Measurements from ENCODE around the gene MAP2. TPM values are rescaled to one million over a fixed set of nuclear protein-coding genes. Genes with fewer than 3 reads are reported as not detected.

The MAP2 gene, protein sequence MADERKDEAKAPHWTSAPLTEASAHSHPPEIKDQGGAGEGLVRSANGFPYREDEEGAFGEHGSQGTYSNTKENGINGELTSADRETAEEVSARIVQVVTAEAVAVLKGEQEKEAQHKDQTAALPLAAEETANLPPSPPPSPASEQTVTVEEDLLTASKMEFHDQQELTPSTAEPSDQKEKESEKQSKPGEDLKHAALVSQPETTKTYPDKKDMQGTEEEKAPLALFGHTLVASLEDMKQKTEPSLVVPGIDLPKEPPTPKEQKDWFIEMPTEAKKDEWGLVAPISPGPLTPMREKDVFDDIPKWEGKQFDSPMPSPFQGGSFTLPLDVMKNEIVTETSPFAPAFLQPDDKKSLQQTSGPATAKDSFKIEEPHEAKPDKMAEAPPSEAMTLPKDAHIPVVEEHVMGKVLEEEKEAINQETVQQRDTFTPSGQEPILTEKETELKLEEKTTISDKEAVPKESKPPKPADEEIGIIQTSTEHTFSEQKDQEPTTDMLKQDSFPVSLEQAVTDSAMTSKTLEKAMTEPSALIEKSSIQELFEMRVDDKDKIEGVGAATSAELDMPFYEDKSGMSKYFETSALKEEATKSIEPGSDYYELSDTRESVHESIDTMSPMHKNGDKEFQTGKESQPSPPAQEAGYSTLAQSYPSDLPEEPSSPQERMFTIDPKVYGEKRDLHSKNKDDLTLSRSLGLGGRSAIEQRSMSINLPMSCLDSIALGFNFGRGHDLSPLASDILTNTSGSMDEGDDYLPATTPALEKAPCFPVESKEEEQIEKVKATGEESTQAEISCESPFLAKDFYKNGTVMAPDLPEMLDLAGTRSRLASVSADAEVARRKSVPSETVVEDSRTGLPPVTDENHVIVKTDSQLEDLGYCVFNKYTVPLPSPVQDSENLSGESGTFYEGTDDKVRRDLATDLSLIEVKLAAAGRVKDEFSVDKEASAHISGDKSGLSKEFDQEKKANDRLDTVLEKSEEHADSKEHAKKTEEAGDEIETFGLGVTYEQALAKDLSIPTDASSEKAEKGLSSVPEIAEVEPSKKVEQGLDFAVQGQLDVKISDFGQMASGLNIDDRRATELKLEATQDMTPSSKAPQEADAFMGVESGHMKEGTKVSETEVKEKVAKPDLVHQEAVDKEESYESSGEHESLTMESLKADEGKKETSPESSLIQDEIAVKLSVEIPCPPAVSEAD (N-terminal part only)
- 6.4 TPM for total RNA-seq

DNA sequence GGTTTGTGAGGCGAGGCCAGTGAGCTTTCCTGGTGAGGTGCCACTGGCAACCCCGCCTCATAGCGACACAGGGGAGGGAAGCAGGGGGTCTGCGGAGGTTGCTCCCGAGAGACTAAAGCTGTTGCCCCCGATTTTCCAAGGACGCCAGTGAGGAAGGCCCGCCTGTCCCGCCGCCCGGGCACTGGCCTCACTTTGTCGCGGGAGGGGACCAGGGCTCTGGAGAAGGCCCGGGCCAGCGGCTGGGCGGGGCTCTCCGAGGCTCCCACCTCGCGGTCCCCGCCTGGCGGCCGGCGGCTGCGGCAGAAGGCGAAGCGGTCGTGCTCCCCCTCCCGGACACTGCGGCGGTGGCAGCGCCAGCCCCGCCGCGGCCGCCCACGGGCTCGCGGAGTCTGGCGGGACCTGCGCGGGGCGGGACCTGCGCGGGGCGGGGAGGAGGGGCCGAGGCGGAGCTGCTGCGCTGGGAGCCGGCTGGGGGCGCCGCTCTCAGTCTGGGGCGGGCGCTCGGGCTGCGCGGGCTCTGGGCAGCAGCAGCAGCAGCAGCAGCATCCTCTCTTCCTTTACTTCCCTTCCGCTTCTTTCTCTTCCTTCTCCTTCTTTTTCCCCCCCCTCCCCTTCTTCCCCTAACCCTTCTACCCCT lies at the start of gene MAP2:
TSS of gene MAP2 (plus strand) at position 486 of the 637 bp plus-strand sequence. CDS start 229,124 bp downstream, outside the sequence.
- peak; percentile 96 for ATAC-seq

DNA sequence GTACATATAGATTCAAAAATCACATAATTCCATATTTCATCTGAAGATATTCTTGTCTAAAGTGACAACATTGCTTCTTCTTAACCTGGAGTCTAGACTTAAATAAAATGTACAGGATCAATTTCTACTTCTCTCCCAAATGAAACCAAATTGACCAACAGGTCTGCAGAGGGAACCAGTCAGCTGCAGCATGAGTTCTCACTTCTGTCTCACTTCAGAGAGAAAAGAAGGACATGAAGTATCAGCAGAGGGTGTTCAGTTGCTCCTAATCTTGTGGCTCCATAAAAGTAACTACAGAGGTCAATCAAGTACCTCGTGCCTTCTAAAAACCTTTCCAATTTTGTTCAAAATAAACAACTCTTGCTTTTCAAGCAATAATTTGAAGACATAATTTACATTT lies 47.2 kb upstream of the MAP2 start:
- ATAC-seq, result no peak

DNA sequence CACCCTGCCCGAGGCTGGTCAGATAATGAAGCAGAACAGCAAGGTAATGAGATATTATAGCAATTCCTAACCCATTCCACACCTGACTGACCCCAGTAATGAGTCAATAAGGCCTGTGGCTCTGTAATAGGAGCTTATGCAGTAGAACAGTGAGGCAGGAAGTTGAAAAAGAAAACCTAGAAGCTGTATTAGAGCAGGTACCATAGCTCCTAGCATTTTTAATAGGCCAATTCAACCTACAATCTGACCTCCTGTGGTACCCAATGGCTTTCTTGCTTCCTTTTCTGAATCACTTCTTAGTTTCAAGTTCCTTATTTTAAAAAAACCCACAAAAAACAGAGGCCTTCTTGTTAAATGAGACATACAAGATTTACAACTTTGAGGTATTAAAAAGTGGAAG lies 43.6 kb upstream of the MAP2 start:
- peak; percentile 51 for ATAC-seq

DNA sequence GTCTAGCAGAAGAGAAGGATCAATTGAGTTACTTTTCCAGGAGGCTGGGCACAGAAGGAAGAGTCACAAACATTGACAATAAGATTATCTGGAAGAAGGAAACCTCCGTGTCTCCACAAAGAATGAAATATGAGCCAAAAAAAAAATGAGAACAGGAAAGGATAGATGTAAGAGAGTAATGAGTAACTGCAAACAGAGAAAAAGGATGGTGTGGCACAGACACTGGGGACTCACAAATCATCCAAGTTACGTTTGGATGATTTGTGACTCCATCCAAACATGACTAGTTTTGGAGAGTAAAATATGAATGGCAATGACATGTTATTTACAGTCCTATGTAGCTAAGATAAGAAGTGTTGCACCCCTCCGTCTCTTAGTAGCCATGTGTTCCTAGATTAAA lies 42.8 kb upstream of the MAP2 start:
- no peak for ATAC-seq

DNA sequence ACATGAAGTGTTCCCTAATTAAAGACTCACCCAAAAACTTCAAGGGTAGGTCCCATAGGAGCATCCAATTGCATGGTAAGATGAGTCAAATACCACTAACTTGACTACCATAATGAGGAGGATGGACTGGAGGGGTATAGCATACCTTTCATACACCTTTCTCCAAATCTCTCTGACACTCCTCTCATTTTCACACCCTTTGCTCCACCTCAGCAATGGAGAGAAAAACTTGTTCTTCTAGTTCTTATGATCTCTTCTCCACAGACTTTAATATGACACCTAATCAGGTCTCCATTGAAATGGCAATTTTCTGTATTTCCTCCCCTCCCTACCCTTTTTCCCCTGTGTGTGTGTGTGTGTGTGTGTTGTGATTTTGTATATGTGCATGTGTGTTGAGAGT lies 41.1 kb upstream of the MAP2 start:
- peak; percentile 93 for ATAC-seq

DNA sequence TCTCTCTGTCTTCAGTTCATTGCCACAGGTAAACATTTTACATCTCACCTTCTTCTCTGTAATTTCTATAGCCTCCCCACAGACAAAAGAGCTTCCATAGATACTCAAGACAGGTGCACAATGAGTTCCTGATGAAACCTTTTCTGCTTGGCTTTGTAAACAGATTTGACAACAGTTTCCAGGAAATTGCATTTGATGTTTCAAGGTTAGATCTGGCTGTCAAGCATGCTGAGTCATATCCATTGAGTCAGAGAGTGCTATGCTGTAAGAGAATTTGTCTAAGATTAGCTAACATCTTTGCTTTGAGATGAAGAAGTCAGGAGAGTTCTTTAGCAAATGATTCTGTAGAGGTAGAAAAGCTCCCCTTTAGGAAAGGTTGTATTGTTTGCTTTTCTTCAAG lies 40.6 kb upstream of the MAP2 start:
- peak; percentile 89 for ATAC-seq

DNA sequence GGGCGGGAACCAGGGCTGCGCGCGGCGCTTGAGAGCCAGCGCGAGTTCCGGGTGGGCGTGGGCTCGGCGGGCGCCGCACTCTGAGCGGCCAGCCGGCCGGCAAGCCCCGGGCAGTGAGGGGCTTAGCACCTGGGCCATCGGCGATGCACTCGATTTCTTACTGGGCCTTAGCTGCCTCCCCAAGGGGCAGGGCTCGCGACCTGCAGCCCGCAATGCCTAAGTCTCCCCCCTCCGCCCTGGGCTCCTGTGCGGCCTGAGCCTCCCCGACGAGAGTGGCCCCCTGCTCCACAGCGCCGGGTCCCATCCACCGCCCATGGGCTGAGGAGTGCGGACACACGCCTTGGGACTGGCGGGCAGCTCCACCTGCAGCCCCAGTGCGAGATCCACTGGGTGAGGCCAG lies 36.5 kb upstream of the MAP2 start:
- ATAC-seq, result no peak

DNA sequence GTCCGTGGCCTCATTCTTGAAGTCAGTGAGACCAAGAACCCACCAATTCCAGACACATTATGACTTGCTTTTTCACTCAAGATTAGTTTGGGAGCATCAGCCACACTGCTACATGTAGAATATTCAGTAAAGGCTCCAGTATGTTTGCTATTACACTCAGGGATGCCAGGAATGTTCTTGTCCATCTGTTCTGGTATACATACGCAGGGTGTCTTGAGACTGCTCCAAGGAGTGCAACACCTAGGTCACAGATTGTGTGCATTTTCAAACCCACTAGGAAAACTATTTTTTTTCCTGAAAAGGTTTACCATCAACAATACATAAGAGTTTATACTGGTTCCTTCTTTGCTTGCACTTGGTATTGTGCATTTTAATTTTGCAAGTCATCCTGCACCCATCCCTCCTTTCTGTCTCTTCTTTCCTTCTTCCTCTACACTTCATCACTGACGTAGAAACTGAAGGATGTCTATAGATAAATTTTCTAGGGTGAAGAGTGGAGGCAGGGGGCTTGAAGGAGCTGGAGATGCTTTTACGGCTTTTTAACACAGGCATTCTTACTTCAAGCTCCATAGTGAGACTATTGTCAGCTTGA lies 35.3 kb upstream of the MAP2 start:
- no peak for ATAC-seq

DNA sequence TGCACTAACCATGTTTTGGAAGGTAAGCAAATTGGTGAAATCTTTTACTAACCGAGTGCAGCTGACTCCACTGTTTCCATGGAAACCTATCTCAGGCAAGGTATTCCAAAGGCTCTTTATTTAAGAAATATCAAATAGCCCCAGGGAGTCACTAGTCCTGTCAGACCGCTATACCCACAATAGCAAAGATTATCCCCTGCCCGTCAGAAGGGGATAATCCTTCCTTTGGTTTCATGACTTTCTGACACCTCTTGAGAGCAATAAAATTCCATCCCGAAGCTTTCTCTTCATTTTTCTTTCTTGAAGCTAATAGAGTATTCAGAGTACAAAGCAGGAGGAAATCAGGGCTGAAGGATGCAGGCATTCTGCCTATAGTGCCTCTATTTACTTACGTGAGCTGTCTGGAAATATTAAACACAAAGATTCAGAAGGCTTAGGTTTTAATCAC lies 34.7 kb upstream of the MAP2 start:
- peak; percentile 64 for ATAC-seq

DNA sequence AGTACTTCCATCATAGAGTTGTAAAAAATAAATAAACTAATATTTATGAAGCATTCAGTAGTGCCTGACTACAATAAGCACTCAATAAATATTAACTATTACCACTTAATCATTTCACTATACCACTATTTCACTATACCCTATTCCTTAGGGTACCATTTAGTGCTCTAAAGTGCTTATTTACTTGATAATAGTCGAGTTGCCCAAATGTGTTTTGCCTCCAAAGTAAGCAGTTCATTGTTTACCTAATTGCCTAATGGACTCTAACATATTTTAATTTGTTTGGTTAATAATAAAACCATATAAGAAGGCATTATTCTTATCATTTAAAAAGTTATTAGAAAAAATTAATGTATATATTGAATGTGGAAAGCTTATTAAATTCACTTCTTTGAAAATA lies 33.0 kb upstream of the MAP2 start:
- no peak for ATAC-seq

DNA sequence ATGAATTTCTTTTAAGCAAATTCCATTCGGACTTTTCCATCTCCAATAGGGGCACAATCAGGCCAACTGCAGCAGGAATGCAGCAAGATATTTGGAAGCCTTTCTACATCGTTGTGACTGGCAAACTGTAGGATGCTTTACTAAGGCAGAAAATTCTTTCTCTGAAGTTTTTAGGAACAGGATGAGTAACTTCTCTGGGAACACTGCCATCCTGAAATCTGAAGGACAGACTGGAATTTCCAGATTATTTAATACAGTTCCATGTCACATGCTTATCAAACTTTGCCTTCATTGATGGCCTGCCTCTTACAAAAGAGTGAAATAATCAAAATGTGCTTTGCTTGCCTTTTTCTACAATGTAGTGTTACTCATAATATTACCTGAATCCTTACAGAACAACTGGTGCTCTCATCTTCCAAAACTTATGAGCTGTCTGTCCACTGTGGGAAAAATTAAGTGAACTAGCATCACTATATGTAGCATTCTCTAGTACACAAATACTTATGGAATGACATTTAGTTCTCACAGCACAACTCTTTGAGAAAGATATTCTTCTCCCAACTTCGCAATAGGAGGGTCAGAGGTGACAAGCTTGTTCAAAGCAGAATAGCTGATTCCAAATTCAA lies 32.0 kb upstream of the MAP2 start:
- ATAC-seq, result peak; percentile 86

DNA sequence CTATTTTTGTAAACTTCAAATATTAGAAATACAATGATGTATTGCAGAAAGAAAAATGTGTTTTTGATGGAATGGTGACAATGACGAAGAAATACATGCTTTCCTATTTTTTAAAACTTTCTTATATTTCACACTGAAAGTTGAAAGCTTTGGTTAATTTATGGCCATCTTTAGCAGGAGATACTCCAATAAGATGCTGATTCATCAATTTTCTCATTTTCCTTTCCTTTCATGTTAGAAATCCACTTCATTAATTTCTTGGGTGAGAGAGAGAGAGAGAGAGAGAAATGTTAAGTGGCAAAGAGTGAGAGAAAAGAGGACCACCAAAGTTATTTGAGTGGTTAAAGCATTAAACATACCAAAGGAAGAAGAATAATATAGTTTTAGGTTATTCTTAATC lies 28.6 kb upstream of the MAP2 start:
- no peak for ATAC-seq

DNA sequence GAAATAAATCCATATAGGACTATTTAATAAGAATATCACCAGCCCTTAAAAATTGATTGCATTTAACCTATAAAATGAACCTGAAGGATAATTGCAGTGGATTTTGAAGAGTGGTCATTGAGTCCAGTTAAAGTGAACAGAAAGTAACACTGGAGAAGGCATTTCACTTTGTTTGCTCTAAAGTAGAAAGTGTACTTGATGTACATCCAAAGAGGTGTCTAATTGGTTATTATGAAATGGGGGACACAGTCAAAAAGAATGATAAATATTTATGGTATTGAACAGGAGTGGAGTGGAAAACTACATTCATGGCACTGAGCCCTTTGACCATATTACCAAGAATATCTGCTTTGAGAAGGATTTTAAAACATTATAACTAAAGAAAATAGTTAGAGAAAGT lies 28.2 kb upstream of the MAP2 start:
- no peak for ATAC-seq

DNA sequence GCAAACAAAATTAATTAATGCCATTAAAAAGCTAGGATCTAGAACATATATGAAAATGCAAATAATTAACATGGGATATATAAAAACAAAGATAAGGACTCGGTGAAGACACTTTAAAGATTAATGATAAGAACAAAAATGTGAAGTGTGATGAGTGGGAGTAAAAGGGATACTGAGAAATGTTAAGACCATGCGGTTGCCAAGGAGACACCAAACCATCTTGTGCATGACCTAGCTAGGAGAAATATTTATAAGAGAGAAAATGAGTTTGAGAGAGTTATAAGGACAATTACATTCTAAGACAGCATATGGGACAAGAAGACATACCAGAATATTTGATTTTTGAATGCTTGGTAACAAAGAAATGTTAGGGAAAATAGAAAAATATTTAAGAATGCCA lies 25.4 kb upstream of the MAP2 start:
- no peak for ATAC-seq

DNA sequence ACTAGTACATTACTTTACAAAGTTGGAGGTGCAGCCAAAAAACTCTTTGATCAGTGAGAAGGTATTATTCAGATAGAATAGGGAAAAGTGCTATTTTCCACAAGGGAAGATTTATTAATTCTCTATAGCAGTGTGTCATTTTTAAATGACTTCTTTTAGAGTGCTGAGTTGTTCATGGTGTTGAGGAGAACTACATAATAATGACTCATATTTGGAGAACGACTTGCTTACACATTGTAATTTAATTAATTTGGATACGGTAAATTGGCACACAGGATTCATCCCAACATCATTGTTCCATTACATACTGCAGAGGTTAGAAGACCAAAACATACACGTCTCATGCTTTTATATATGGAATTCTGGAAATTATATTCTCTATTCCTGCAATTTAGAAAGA lies 22.1 kb upstream of the MAP2 start:
- ATAC-seq, result no peak

DNA sequence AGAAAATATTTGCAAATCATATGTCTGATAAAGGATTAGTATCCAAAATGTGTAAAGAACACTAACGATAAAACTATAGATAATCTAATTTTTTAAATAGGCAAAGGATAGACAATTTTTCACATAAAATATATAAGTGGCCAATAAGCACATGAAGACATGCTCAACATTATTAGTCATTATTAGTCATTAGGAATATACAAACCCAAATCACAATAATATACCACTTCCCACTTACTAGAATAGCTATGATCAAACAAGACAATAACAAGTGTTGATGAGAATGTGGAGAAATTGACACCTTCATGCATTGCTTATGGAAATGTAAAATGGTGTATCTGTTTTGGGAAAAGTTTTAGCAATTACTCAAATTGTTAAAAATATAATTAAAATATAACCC lies 12.6 kb upstream of the MAP2 start:
- ATAC-seq, result no peak

DNA sequence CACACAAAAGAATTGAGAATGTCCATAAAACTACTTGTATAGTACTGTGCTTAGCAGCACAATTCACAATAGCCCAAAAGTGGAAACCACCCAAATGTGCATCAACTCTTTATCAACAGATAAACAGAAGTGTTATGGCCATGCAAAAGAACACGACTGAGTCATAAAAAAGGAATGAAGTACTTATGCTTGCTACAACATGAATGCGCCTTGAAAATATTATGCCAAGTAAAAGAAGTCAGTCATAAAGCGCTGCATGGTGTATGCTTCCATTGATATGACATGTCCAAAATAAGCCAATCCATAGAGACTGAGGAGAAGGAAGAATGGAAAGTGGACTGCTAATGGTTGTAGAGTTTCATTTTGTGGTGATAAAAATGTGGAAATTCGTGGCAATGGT lies 12.1 kb upstream of the MAP2 start:
- ATAC-seq, result peak; percentile 63

DNA sequence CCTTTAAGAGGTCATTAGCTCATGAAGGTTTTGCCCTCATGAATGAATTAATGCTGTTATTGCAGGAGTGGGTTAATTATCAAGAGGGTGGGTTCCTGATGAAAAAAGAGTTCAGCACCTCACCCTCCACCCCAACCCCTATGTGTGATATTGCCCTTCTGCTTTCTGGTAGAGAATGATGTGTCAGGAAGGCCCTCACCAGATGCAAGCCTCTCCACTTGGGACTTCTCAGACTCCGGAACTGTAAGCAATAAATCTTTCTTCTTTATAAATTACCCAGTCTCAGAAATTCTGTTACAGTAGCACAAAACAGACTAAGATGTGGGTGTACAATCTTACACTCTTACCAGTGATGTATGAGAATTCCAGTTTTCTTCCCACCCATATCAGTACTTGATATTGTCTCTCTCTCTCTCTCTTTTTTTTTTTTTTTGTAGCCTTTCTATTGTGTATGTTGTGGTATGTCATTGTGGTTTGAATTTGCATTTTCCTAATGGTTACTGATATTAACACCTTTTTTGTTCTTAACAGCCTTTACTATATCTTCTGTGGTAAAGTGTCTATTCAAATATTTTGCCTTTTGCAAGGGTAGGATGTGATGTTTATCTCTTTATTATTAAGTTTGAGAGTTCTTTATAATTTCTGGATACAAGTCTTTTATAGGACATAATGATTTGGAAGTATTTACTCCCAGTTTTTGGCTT lies 10.4 kb upstream of the MAP2 start:
- no peak for ATAC-seq

DNA sequence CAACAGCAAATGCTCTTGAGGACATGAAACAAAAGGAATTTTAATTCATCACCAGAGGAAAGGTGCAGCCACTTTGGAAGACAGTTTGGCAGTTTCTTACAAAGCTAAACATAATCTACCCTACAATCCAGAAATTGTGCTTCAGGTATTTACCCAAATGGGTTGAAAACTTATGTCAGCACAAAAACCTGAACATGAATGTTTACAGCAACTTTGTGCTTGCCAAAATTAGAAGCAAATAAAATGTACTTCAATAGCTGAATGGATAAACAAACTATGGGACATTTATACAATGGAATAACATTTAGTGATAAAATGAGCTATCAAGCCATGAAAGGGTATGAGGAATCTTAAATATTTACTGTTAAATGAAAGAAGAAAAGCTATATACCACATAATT lies 6.9 kb upstream of the MAP2 start:
- no peak for ATAC-seq

DNA sequence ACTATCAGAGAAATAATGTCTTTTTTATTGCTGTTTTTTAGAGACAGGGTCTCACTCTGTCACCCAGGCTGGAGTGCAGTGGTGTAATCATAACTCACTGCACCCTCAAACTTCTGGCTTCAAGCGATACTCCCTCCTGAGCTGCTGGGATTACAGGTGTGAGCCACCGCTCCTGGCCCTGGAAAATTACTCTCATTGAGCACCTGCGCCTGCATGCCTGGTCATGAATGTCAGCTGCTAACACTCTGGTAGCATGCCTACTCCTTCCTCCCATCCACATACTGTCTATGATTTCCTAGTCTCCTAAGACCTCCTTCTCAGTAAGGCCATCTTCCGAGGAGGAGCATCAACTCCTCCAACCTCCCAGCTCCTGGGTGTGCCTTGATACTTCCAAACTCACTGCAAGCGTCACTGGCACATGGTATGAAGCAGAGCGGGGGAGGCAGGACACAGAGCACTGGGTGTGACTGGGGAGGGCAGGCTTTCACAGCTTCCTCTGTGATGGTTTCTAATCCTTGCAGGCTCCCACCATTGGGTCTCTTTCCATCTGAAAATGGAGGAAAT lies 1.6 kb upstream of the MAP2 start:
- ATAC-seq, result peak; percentile 82
